GM19193 (cell line): ENCODE data around the gene KLHL3.

Experiments
- POLR2A ChIP-seq: IDR thresholded peaks from 4 replicates; pipeline ENCODE4 v1.6.1; 2011; ENCODE audit not compliant: insufficient read depth, insufficient read length; ENCODE audit errors: extremely low read depth

KLHL3 gene

GRCh38 chr5:137735555-137736284, at the start of gene KLHL3:
Gene KLHL3 (minus strand): TSS chr5:137736089. CDS start chr5:137735646, 443 bp downstream.
- no peak for TF ChIP-seq POLR2A

- TF ChIP-seq POLR2A: no peak
Observed at GRCh38 chr5:137782984-137783536, 47.2 kb upstream of the KLHL3 start.

- TF ChIP-seq POLR2A: no peak
Observed at GRCh38 chr5:137782055-137782454, 46.2 kb upstream of the KLHL3 start.

GRCh38 chr5:137778772-137779564, 43.1 kb upstream of the KLHL3 start:
- no peak for TF ChIP-seq POLR2A

GRCh38 chr5:137761566-137761965, 25.7 kb upstream of the KLHL3 start:
- TF ChIP-seq POLR2A: no peak

- TF ChIP-seq POLR2A: no peak
Observed at GRCh38 chr5:137760719-137761516, 25.0 kb upstream of the KLHL3 start.

GRCh38 chr5:137760294-137760693, 24.4 kb upstream of the KLHL3 start:
- no peak for TF ChIP-seq POLR2A

GRCh38 chr5:137758715-137759306, 22.9 kb upstream of the KLHL3 start:
- no peak for TF ChIP-seq POLR2A

- no peak for TF ChIP-seq POLR2A
Observed at GRCh38 chr5:137758121-137758520, 22.2 kb upstream of the KLHL3 start.

GRCh38 chr5:137757634-137758033, 21.7 kb upstream of the KLHL3 start:
- no peak for TF ChIP-seq POLR2A

- TF ChIP-seq POLR2A: no peak
Observed at GRCh38 chr5:137754961-137755762, 19.3 kb upstream of the KLHL3 start.

- TF ChIP-seq POLR2A: peak; percentile 95
Observed at GRCh38 chr5:137754188-137754960, 18.5 kb upstream of the KLHL3 start, which contains the start of gene HNRNPA0. Gene HNRNPA0 (minus strand): TSS chr5:137754363. CDS start chr5:137754066, 297 bp downstream.

GRCh38 chr5:137753691-137754187, 17.9 kb upstream of the KLHL3 start:
- no peak for TF ChIP-seq POLR2A

- peak; percentile 22 for TF ChIP-seq POLR2A
Observed at GRCh38 chr5:137752905-137753690, 17.2 kb upstream of the KLHL3 start.
